Ovary (tissue), 3 donors: ENCODE results near the gene TIMP1.

Experiments used
- POLR2A ChIP-seq: fragments of 450-650 bp; IDR thresholded peaks from one replicate; pipeline ENCODE4 v1.6.1; 2017; ENCODE audit warnings: antibody characterized with exemption, mild to moderate bottlenecking, moderate library complexity
- TF ChIP-seq, protein P1 (sequence below), 3 donors: fragments of 450-650 bp in 2 of 3; fragments of 200-600 bp in 1 of 3; IDR thresholded peaks; one replicate each; pipeline versions ENCODE4 v1.5.1 to v1.8.0; 2016 to 2022; ENCODE audit warnings: antibody characterized with exemption in 3 of 3, mild to moderate bottlenecking in 1 of 3
- donor health status: DM: no; HTN: no; CAD: no.

DNA sequence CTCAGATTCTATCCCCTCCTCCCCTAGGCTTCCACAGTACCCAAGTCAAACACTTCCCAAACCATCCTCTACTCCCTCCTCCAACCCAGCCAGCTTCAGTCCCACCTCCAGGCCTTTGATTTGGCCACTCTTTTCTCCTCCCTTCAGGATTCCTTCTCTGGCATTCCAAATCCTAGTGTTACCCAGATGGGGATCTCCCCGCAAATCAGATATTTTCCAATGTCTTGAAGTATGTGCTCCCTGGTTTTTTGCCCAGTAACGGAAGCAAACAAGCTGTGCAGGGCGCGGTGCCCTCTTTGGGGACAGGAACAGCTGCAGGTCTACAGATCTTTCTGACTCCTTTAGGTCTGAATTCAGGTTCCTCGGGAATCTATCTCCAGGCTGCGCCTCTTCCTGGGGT, 39.6 kb downstream of the TIMP1 start:
- no peak for TF ChIP-seq POLR2A
- TF ChIP-seq, protein P1, sequence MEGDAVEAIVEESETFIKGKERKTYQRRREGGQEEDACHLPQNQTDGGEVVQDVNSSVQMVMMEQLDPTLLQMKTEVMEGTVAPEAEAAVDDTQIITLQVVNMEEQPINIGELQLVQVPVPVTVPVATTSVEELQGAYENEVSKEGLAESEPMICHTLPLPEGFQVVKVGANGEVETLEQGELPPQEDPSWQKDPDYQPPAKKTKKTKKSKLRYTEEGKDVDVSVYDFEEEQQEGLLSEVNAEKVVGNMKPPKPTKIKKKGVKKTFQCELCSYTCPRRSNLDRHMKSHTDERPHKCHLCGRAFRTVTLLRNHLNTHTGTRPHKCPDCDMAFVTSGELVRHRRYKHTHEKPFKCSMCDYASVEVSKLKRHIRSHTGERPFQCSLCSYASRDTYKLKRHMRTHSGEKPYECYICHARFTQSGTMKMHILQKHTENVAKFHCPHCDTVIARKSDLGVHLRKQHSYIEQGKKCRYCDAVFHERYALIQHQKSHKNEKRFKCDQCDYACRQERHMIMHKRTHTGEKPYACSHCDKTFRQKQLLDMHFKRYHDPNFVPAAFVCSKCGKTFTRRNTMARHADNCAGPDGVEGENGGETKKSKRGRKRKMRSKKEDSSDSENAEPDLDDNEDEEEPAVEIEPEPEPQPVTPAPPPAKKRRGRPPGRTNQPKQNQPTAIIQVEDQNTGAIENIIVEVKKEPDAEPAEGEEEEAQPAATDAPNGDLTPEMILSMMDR (IDR thresholded peaks at IDR 0.05) = no peak
